ENCODE data around the gene UBE2E2.

Gene UBE2E2

DNA sequence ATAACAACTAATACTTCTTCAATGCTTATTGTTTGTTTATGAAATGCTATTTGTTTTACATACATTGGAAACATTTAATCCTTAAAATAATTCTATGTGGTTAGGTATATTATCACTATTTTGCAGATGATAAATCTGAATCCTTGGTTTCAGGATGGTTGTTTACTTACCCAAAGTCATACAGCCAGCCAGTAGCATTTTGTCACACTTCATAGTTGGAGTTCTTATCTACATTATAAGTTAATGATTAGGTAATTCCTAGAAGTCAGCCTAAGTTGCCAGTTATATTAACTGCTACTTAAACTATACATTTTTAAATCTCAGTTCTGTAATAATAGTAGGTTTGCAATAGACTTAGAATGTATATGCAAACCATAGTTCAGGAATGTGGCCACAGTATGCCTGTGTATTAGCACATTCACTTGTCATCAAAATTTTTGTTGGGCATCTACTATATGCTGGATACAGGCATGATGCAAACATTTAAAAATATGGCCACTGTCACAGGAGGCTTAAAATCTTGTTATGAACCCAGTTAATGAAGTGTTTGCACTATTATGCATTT lies 187.9 kb downstream of the UBE2E2 start:
- DNase-seq = no peak

DNA sequence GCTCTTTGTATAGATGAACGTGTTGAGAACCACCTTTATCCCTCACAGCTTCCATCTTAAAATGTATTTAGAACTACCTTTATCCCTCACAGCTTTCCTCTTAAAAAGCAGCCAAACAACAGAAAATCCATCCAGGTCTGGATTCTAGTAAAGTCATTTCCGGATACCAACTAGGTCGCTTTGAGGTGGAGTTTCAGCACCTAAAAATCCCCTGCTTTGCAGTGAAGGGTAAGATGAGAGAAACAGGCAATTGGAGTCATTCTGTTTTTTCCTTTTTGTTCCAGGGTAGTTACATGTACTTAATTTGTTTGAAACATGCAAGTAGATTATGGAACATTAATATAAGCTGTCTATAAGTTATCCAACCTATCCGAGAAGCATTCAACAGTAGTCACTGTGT lies 192.0 kb downstream of the UBE2E2 start:
- DNase-seq = no peak

DNA sequence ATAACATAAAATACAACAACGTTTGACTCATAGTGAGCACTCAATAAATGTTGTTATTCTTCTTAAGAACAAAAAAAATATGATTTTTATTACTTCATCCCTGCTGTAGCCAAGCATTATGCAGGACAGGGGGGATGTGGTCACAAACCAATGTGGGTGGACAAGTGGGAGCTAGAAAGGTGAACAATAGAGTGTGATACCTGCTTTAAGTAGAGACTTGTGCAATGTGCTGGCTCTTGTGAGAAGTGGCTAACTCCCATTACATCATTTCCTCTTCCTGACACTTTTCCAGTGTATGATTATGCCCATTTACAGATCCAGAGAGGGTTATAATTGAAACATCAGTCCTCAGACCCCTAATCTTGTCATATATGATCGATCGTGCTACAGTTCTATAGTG lies 193.6 kb downstream of the UBE2E2 start:
- DNase-seq = no peak

DNA sequence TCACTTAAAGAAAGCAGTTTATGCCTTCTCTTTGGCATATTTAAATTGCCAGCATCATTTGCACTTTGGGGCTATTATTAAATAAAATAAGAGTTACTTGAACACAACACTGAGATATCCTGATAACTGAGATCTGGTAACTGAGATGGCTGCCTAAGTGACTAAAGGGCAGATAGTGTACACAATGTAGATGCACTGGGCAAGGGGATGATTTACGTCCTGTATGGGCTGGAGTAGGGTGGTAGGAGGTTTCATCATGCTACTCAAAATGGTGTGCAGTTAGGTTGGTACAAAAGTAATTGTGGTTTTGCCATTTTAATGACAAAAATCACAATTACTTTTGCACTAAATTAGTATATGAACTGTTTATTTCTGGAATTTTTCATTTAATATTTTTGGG lies 196.1 kb downstream of the UBE2E2 start:
- no peak for DNase-seq

DNA sequence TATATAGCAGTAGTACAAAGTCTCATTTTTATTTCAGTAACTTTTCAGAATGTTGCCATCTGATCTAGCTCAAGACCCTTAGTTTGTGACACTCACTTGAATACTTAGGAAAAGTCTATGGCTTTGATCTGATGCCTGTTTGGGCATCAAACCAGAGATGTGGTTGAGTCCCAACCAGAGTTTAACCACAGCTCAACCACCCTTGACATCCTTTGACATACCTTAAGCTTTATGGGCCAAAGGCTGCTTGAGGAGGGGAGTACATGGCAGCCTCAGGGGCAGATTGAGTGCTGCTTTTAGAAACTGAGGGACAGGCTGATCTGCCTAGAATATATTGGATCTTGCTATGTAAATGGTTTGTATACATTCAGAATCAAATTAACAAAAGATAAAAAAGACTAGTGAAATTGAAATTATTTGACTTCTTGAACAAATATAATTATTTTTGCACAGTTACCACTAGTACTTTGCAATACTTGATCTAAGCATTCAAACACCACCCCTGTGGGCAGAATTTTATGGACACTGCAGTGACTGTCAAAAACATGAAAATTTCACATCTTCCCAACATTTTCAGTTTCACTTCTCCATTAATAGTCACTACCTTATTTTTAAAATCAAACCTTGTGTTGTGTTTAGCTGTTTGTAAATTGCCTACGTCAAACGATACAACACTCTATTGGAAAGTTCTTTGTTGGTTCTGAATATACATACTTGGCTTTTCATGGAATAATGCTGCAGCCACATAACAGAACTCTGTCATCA lies 199.8 kb downstream of the UBE2E2 start:
- DNase-seq = no peak

DNA sequence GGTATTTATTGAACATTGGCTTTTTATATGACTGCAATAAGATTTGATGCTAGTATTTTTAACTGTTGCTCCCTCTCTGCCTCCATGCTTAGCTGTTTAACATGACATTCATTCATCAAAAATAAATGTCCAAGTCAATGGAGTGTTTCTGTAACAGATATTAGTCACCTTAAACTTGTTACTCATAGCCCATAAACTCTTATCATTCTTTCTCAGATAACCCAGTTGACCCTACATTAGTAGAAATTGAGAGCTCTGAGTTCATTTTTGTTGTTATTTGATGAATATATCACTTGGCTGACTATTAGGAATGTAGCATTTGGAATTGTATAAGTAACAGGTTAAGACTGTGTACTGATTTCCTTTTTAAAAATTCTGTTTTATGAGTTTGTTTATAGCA lies 201.1 kb downstream of the UBE2E2 start:
- no peak for DNase-seq

DNA sequence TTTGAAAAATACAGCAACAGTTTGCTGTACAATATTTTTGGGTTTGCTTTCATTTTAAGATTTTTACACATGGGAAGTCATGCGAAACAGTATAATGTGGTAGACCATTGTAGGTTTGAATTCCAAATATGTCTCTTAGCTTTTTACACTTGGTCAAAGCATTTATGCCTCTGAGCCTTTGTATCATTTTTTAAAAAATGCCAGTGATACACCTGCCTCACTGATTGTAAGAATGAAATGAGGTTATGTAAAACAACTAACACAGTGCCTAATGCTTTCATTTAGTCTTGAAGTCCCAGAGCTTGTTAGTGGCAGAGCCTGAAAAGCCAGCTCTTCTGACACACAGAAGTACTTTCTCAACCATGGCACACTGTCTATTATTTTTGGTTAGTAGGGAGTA lies 202.0 kb downstream of the UBE2E2 start:
- DNase-seq = no peak

DNA sequence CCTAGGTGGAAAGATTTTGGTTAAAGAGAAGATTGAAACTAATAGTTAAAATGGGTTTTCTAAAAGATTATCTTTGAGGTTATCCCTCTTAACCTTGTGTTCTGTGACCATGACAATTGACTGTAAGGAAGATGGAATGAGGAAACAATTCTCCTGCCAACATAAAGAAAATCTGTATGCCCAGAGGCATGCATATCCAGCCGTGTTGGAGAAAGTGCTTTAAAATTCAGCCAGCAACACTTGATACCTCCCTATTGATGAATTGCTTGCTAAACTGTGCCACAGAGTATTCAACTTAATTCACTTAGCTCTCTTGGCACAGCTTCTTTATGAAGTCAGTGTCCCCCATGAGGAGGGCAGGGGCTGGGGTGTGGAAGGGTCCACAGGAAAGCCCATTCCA lies 203.5 kb downstream of the UBE2E2 start:
- DNase-seq = no peak

DNA sequence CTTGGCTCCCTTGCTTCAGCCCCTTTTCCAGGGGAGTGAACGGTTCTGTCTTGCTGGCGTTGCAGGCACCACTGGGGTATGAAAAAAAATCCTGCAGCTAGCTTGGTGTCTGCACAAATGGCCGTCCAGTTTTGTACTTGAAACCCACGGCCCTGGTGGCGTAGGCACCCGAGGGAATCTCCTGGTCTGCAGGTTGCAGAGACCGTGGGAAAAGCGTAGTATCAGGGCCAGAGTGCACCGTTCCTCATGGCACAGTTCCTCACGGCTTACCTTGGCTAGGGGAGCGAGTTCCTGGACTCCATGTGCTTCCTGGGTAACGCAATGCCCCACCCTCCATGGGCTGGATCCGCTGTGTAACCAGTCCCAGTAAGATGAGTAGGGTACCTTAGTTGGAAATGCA lies 214.9 kb downstream of the UBE2E2 start:
- DNase-seq = no peak

DNA sequence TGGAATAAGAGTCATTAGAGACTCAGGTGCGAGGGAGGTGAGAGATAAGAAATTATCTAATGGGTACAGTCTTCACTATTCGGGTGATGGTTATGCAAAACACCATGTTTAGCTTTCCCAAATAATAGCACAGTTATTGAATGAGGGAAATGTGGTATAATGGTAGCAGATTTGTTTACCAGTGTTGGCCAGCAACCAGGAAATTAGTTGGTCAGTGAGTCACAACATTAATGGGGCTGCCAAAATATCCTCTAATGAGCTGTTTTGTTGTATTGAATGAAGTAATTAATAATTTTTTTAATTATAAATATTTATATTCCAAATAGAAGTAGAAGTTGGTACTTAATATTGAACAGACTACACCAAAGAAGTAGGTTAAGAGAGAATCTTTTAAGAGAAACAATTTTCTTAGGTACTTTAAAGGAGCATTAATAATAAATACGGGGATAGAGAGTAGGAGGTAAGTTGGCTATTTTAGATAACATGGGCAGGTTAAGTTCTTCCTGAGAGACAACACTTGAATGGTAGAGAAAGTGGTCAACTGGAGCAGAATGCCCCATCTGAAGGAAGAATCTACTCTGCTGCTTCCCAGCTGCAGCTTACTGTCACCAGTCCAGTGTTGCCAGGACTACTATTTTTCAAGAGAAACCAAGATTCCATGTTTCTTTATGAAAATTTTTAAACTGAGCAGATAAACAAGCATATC lies 218.8 kb downstream of the UBE2E2 start:
- DNase-seq = peak in 1 of 3 experiments; percentile 1

DNA sequence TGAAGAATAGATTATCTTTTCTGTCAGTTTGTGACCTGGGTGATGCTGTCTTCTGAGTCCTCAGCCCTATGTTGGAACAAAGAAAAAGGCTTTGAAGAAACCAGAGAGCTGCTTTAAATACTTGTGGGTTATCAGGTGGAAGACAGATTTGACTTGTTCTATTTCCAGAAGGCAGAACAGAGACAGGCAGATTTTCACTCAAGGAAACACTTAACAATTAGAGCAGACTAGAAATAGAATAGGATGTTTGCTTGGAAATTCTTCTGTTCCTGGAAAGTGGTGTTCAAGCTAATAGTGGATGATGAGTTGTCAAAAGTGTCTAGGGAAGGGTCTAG lies 219.4 kb downstream of the UBE2E2 start:
- no peak for DNase-seq

DNA sequence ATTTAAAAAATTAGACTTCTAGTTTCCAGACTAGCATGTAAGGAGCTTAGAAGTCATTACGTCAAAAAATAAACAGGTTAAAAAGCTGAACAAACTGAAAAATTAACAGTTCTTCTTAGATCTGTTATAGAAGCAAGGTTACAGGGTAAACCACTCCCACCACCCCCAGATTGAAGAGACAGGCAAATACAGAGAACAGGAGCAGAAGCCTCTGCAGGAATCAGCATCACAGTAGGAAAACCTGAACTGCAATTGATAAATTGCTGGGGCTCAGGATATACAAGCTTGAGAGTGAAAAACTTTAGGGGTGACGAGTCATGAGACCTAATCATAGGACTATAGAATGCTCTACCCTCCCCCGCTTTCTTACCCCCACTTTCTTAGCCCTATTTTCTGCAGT lies 222.3 kb downstream of the UBE2E2 start:
- DNase-seq = no peak

DNA sequence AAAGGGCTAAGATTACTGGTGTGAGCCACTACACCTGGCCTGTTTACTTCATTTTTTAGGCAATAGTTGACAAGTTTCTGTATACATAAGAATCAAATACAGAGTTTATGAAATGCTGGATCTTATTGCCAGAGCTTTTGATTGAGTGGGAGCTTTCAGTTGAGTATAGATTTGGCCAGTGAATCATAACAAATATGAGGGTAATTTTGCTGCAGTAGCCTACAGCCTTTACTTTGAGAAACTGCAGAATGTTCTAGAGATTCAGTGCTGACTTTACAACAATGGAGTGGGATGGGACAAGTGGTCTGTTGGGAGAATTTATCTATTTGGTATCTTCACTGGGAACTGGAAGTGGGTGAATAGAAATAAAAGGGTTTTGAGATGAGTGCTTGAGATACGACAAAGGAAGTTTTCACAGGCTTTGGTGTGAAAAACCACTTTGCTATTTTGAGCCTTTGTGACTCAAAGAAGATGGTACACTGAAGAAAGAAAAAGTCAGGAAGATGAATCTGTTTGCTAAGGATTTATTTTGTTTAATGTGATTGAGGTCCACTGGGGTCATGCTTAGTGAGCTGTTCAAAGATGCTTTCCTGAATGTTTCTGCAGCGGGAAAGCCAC lies 227.8 kb downstream of the UBE2E2 start:
- DNase-seq = no peak

DNA sequence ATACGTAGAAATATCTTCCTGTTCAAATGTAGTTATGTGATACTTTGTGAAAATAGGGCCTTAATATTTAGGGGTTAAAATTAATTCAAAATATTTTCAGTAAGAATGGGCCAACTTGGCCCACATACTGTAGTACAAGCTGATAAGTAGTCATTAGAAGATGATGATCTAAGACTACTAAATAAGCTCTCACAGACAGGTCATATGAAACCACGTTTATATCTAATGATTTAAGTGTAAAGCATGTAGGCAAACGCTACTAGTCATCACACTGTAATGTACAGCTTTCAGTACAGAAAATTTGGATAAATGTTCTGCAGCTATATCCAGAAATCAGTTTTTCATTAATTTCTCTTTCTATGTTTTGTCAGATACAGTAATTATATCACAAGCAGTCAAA lies 228.6 kb downstream of the UBE2E2 start:
- DNase-seq = no peak

DNA sequence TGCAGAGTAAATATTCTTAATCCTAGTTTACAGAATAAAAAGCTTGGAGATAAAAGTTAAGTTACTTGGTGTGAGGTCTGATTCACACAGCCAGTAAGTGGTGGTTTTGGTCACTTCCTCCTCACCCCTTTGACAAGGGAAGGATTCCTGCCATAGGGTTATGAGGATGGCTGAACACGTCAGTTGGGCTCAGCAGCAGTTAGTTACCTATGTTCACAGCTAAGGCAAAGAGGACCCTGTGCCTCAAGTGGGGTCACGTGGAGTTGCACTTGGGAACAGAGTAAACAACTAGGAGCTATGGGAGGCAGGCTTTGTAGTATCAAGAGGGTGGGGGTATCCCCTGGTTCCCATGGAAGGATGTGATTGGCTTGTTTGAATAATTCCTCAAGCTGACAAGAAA lies 232.2 kb downstream of the UBE2E2 start:
- peak in 1 of 3 experiments; percentile 27 for DNase-seq

DNA sequence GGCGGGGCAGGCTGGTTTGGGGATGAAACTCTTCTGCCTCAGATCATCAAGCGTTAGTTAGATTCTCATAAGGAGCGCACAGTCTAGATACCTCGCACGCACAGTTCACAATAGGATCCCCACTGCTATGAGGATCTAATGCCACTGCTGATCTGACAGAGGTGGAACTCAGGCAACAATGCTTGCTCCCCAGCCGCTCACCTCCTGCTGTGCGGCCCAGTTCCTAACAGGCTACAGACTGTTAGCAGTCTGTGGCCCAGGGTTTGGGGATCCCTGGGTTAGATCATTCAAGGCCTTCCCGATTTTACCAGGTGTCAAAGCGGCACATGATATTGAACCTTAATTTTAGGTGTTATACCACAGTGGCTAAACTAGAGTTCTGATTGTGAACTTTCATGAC lies 232.8 kb downstream of the UBE2E2 start:
- DNase-seq = no peak

DNA sequence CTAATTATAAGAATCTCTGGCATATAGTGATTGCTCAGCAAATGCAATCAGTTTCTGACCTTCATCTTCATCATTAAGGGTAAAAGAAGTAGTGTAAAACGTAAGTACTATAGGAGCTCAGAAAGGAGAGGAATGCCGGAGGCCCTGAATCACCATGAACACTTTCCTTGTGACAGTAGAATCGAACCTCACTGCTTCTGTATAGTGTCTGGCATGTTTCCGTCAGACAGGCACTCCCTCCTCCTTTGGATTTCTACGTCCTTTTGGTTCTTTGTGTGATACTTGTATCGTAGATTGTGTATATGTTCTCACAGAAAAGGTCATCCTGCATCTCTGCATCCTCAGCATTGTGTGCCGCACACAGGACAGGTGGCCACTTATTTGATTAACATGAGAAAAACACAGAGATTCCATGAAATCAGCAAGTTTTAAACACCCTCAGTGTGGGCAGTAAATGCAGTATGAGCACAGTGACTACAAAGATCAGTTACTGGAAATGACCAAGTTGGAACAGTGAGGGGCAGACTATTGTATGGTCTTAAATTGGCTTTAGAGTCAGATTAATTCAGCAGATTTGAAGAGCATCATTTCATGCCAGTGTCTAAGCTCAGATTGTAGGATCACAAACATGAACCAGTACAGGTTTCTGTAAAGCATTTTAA lies 234.5 kb downstream of the UBE2E2 start:
- DNase-seq = no peak

DNA sequence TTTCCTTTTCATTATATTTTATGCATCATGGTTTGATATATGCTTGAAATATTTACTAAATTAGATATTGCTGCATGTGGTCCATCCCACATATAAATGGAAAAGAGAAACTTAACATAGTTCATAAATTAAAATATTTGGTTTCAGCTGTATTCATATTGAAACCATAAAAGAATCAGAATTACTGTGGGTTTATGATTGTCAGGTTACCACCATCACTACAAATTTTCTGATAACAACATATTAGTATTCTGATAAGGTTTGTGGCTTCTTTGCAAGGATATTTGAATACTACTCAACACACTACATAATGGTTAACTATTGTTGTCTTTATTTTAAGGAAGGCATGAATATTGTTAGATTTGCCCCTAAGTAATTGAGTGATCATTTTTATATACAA lies 235.5 kb downstream of the UBE2E2 start:
- DNase-seq = no peak

DNA sequence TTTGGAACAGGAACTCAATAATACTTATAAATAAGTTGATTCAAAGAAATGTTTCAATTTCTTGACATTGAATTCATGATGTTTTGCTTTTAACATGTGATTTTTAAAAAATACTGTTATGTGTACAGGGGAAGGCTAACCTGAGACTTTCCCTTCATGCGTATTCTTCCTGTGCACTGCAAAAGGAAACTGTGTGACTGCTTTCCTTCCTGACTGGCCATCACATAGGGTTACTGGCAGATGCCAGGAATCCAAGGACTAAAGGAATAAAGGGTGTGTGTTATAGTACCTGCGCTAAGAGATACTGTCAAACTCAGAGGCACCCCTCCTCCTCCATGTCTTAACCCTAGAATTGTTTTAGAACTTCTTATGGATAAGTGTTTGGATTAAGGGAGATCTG lies 236.0 kb downstream of the UBE2E2 start:
- DNase-seq = no peak

DNA sequence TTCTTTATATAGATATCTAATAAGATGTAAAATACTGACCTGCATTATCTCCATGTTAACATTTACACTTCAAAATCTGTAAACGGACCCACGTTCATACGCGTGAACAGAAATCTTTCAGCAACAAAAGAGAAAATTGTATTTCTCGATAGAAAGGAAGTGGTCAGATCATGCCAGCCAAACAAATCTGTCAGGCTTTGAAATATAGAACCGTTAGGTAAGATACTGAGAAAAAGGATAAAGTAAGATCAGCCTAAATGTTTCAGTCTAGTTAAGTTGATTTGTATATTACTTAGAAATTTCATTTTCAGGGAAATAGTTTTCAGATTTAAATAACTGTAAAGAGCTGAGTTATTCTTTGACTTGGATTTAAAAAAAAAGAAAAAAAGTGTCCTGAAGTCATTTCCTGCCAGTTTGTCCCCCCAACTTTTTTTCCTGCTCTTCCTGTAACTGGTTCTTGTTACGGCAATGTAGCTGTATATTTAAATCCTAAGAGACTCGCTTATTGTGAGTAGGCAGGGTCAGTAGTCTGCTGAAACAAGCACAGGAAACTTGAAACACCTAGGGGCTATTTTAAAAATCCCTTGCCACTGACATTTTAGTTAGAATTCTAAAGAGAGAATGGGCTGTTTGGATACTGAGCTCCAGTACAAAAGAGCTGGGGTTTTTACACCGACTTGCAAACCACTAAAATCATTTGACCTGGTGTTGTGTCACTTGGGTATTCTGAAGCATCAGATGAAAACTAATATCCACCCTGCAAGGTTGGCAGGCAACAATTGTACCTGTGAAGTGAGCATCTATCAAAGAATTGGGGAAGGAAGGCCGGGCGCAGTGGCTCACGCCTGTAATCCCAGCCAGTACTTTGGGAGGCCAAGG lies 237.5 kb downstream of the UBE2E2 start:
- DNase-seq = no peak

DNA sequence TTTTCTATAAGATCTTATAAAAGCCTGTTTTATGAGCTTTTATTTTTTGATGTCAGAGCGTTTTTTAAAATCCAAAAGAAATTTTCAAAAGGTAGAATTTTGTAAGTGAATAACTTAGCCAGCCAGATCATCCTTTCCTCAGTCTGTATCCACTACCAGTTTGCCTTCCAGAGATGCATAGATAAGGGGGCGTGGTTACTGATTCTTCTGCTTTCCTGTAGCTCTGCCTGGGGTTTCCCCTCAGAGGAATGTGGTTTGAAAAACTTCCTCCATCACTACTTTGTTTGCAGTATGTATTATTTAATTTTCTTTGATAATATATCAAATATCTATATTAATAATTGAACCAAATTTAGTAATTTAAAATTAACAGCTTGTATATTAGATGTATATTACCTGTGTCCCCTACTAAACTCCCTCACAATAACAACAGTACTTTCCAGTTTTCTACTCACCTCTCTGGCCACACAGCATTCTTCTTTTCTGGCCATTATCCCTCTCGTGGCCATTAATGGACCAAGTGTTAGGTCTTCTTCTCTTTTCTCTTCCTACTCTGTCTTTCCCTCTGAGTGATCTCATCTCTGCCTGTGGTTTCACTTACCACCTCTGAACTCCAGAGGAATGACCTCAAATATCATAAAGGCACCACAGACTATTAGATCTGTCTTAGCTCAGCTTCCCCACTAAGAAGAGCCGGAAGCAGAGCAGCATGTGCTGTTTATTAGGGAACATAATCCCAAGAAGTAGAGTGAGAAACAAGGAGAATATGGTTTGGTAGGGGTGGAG lies 239.7 kb downstream of the UBE2E2 start:
- no peak for DNase-seq

DNA sequence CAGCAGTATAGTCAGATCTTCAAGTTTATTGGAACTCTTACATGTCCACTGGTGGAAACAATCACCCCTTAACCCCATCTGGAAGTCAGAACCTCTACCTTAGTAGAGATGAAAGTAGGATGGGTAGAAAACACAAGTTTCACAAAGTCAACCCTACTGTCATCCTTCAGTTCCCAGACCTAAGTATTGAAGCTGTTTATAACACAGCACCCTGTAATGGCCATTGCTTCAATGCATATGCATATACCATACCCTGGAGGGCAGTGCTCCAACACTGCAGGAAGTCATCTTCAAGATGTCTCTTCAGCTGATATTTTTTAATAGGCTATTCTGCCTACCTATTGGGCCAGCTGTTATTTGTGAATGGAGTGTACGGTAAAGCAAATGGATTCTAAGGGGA lies 241.3 kb downstream of the UBE2E2 start:
- DNase-seq = no peak
